ENCODE data around the gene ERBB3.
"Not testable (repeated sequence)": the region's sequence is repeated elsewhere in the genome, so short reads cannot be mapped to it uniquely, and the experiment has no call there.

ERBB3 gene

GRCh38 chr12:56079723-56080555, at the start of gene ERBB3:
ERBB3 (plus strand) TSS chr12:56080165; CDS start chr12:56080301, 136 bp downstream.
- peak; percentile 37 to 69 (median 43) for DNase-seq (ENCODE audit: low read depth in 2 of 3, low spot score in 1 of 3)

DNA sequence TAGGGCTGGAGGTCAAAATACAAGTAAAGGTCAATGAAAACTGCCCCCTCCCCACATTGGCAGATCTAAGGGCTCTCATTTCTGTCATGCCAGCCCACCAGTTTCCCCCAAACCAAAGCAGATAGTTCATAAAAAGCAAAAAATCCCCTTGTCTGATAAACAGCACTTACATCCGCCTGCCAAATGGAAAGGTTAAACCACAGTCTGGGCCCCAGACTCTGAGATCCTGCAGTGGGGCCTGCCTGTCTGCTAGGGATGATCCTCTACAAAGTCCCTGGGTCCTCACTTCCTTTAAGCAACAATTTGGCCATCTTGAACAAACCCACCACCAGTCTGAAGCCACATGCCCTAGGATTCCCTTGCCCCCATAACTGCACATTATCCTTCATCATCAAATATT, 48.0 kb upstream of the ERBB3 start:
- no peak for DNase-seq (ENCODE audit: low read depth in 2 of 3, low spot score in 1 of 3)

- DNase-seq (ENCODE audit: low read depth in 2 of 3, low spot score in 1 of 3), result no peak
These were observed 45.2 kb upstream of the ERBB3 start for GRCh38 chr12:56034586-56035332.

GRCh38 chr12:56037161-56037560, 42.8 kb upstream of the ERBB3 start:
- DNase-seq (ENCODE audit: low read depth in 2 of 3, low spot score in 1 of 3), result no peak

DNA sequence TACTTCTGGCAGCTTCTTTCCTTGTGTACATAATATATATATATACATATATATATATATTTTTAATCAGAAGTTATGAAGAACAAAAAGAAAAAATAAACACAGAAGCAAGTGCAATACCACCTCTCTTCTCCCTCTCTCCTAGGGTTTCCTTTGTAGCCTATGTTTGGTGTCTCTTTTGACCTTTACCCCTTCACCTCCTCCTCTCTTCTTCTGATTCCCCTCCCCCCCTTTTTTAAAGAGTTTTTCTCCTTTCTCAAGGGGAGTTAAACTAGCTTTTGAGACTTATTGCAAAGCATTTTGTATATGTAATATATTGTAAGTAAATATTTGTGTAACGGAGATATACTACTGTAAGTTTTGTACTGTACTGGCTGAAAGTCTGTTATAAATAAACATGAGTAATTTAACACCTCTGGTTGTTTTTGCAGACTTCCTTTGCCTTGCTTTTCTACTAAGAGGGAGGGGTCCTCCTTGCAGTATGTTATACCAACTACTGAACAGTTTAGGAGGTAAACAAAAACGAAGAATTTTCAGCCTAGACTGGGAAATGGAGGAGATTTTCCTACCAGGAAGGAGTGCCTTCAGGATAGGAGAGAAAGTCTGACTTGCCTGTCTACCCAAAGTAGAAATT, 41.8 kb upstream of the ERBB3 start:
- DNase-seq (ENCODE audit: low read depth in 2 of 3, low spot score in 1 of 3), result no peak

DNA sequence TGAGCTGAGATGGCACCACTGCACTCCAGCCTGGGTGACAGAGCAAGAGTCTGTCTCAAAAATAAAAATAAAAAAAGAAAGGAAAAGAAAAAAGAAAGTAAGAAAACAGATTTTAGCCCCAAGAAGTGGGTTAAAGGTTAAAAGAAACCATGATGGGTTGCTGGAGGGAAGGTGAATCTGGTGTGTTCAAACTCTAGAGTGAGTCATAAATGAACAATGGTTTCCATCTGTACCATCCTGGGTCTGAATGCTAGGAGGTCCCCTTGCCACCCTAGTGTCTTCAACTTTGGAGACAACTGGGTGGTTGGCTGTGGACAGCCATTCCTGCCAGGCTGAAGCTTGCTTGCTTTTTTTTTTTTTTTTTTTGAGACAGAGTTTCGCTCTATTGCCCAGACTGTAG, 39.8 kb upstream of the ERBB3 start:
- DNase-seq (ENCODE audit: low read depth in 2 of 3, low spot score in 1 of 3), result no peak

GRCh38 chr12:56040963-56041551, 38.9 kb upstream of the ERBB3 start:
- no peak for DNase-seq (ENCODE audit: low read depth in 2 of 3, low spot score in 1 of 3)

DNA sequence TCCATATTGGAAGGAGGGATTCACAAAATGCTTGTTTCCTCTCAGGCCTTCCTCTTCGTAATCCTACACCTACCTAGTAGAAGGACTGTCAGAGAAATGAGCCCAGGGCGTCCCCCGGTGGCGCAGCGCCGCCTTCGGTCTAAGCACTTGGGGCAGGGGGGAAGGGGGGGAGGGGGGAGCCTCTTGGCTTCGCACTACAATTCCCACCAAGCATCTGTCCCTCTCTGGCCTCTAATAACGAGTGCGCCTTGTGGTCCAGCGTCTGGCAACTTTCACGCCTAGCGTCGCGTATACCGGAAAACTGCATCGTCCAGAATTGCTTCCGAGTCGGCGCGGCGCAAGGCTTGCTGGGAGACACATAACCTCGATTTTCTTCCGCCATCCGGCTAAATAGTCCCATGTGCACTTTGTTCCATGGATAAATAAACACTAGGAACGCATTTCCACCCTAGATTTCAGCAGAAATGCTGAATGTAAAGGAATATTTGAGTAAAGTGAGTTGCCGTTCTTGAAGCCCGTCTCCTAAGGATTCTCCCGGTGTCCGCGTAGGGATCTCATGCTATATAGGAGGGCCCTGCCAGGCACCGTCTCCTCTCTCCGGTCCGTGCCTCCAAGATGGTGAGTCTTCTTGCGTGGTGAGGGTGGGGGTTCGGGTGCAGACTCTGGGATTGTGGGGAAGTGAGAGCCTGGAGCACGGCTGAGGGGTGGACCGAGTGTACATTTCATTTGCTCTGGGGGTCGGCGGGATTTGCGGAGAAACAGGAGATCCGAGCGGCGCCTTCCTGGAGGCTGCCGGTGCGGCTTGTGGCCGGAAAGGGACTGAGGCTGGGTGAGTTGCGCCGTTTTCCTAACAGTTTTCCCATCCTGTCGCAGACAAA, 38.2 kb upstream of the ERBB3 start, which contains the start of gene RPS26:
TSS of gene RPS26 (plus strand) at position 367 of the 878 bp plus-strand sequence. CDS start at position 616, 249 bp downstream.
- peak; percentile 84 to 93 (median 85) for DNase-seq (ENCODE audit: low read depth in 2 of 3, low spot score in 1 of 3)

DNA sequence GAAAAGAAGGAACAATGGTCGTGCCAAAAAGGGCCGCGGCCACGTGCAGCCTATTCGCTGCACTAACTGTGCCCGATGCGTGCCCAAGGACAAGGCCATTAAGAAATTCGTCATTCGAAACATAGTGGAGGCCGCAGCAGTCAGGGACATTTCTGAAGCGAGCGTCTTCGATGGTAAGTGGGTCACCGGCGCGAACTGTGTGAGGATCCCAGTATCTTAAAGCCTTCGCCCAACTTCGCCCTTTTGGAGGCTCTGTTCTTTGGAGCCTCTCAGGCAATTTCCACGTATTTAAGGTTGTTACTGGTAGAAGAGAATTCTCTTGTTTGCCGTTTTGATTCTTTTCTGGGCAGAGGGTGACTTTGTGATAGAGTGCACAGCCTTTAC, 37.5 kb upstream of the ERBB3 start:
- not testable (repeated sequence) for DNase-seq (ENCODE audit: low read depth in 2 of 3, low spot score in 1 of 3)

DNA sequence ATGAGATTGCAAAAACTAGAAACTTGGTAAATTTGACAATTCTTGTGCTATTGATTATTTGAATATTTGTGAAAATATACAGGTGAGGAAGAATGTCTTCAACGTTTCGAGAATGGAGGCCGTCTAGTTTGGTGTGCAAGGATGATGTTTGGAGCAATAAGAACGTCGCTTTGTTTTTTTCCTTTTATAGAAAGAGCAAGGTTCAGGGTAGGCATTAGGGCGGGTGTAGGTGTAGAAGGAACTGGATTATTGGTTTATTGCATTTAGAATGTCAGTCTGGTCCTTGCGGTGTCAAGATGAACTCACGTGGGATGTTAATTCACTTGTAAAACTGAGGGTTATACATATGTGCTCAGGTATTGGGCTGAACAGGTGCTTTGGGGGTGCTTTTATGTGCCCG, 37.1 kb upstream of the ERBB3 start:
- no peak for DNase-seq (ENCODE audit: low read depth in 2 of 3, low spot score in 1 of 3)

DNA sequence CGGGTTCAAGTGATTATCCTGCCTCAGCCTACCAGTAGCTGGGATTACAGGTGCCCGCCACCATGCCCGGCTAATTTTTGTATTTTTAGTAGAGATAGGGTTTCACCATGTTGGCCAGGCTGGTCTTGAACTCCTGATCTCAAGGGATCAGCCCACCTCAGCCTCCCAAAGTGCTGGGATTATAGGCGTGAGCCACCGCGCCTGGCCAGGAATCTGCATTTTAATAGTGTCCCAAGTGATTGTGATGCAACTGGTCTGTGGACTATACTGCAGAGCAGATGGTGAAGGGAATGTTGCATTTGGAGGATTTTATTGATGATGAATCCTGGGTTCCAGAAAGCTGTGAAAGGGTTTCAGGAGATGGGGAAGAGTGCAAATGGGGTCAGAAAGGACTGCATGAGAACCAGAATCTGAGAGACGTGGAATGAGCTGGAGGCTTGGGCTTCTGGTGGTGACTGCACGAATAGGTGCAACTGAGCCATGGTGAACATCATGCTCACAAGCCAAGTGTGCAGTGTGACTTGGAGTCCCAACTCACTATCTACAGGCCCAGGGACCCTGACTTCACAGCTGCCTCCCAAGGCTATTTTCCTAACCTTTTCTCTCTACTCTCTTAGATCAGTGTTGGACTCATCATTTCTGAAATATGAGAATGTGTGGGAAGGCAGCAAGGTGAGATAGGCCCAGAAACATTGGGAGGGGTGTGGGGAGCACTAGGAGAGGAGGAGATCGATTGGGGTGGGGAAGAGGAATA, 33.8 kb upstream of the ERBB3 start:
- no peak for DNase-seq (ENCODE audit: low read depth in 2 of 3, low spot score in 1 of 3)

- no peak for DNase-seq (ENCODE audit: low read depth in 2 of 3, low spot score in 1 of 3)
These were observed 26.5 kb upstream of the ERBB3 start for GRCh38 chr12:56053407-56053893.

- DNase-seq (ENCODE audit: low read depth in 2 of 3, low spot score in 1 of 3), result not testable (repeated sequence)
These were observed 20.0 kb upstream of the ERBB3 start for GRCh38 chr12:56059964-56060363.

GRCh38 chr12:56061982-56062381, 18.0 kb upstream of the ERBB3 start:
- no peak for DNase-seq (ENCODE audit: low read depth in 2 of 3, low spot score in 1 of 3)

- no peak for DNase-seq (ENCODE audit: low read depth in 2 of 3, low spot score in 1 of 3)
These were observed 17.0 kb upstream of the ERBB3 start for GRCh38 chr12:56062996-56063395.

- DNase-seq (ENCODE audit: low read depth in 2 of 3, low spot score in 1 of 3), result no peak
These were observed 8.3 kb upstream of the ERBB3 start for GRCh38 chr12:56071648-56072047.

- DNase-seq (ENCODE audit: low read depth in 2 of 3, low spot score in 1 of 3), result no peak
These were observed 5.6 kb upstream of the ERBB3 start for GRCh38 chr12:56074396-56074795.

GRCh38 chr12:56077966-56078365, 2.0 kb upstream of the ERBB3 start:
- not testable (repeated sequence) for DNase-seq (ENCODE audit: low read depth in 2 of 3, low spot score in 1 of 3)

- no peak for DNase-seq (ENCODE audit: low read depth in 2 of 3, low spot score in 1 of 3)
These were observed 1.5 kb upstream of the ERBB3 start for GRCh38 chr12:56078427-56078826.
